GM23248 (cell line): ENCODE results near the gene GCH1. TPM values are rescaled to one million over a fixed set of nuclear protein-coding genes. Genes with fewer than 3 reads are reported as not detected.

Source experiments
- DNase-seq: peaks from one replicate; pipeline ENCODE4 v3.0.0-alpha.2; 2015
- H2AFZ ChIP-seq: fragments of 200-600 bp; sonication (generic); 2 replicates; pipeline ENCODE4 v1.6.1; 2016; ENCODE audit warnings: antibody characterized with exemption
- H3F3A ChIP-seq: fragments of 200-600 bp; sonication (generic); 2 replicates; pipeline ENCODE4 v1.6.1; 2016; ENCODE audit warnings: mild to moderate bottlenecking, antibody characterized with exemption, mixed run types; ENCODE audit not compliant: insufficient read depth
- H3K27ac ChIP-seq: fragments of 200-600 bp; sonication (generic); 2 replicates; pipeline ENCODE4 v1.5.1; 2016; ENCODE audit warnings: mild to moderate bottlenecking
- H3K27me3 ChIP-seq: fragments of 200-600 bp; sonication (generic); replicated peaks from 2 replicates; pipeline ENCODE4 v1.6.1; 2016; ENCODE audit warnings: mild to moderate bottlenecking; ENCODE audit not compliant: insufficient read depth
- H3K36me3 ChIP-seq: fragments of 200-600 bp; sonication (generic); 2 replicates; pipeline ENCODE4 v1.6.1; 2016; ENCODE audit warnings: low read depth, mild to moderate bottlenecking
- H3K4me1 ChIP-seq: fragments of 200-600 bp; sonication (generic); 2 replicates; pipeline ENCODE4 v1.6.1; 2016; ENCODE audit warnings: mild to moderate bottlenecking; ENCODE audit not compliant: insufficient read depth
- H3K4me2 ChIP-seq: fragments of 200-600 bp; sonication (generic); one replicate; pipeline ENCODE4 v1.6.1; 2016; ENCODE audit warnings: mild to moderate bottlenecking; ENCODE audit not compliant: unreplicated experiment
- H3K4me3 ChIP-seq: fragments of 200-600 bp; sonication (generic); 2 replicates; pipeline ENCODE4 v1.5.1; 2016; ENCODE audit warnings: mild to moderate bottlenecking
- H3K79me2 ChIP-seq: fragments of 200-600 bp; sonication (generic); 2 replicates; pipeline ENCODE4 v1.6.1; 2016; ENCODE audit warnings: mild to moderate bottlenecking; ENCODE audit not compliant: insufficient read depth
- H3K9ac ChIP-seq: fragments of 200-600 bp; sonication (generic); 2 replicates; pipeline ENCODE4 v1.6.1; 2016; ENCODE audit warnings: mild to moderate bottlenecking
- H3K9me2 ChIP-seq: fragments of 200-600 bp; sonication (generic); 2 replicates; pipeline ENCODE4 v1.6.1; 2016; ENCODE audit warnings: mixed run types, mild to moderate bottlenecking, moderate library complexity; ENCODE audit not compliant: insufficient read depth
- H3K9me3 ChIP-seq: fragments of 200-600 bp; sonication (generic); one replicate; pipeline ENCODE4 v1.6.1; 2017; ENCODE audit warnings: low read depth
- H4K20me1 ChIP-seq: fragments of 200-600 bp; sonication (generic); 2 replicates; pipeline ENCODE4 v1.6.0; 2016; ENCODE audit not compliant: insufficient read depth
- EZH2 ChIP-seq: fragments of 200-600 bp; sonication (generic); IDR thresholded peaks from 2 replicates; pipeline ENCODE4 v1.6.1; 2018; ENCODE audit warnings: antibody characterized with exemption, mild to moderate bottlenecking; ENCODE audit not compliant: insufficient read depth, poor library complexity, severe bottlenecking
- EZH2phosphoT487 ChIP-seq: fragments of 200-600 bp; sonication (generic); IDR thresholded peaks from 2 replicates; pipeline ENCODE4 v1.6.1; 2018; ENCODE audit warnings: antibody characterized with exemption, moderate library complexity, mild to moderate bottlenecking, low read depth; ENCODE audit not compliant: insufficient read depth
- WGBS, 2 experiments: methylation state at CpG; one replicate each; pipeline ENCODE4 v1.1.6; 2015 to 2017; ENCODE audit warnings: low lambda C conversion rate in 2 of 2, low coverage in 1 of 2; ENCODE audit errors: missing lambda C conversion rate in 2 of 2; 5-methylcytosine and 5-hydroxymethylcytosine counted together
- in situ Hi-C: fragments of 300-500 bp; cut with MboI; formaldehyde crosslinking; loops from 2 replicates; pipeline ENCODE4 v1.15.0; 2020
- polyA plus RNA-seq: library from polyadenylated mRNA; unstranded; fragments of >200 nt; fragmentation: Nextera tagmentation; extraction: Ambion mirVana; gene quantifications from 2 replicates; pipeline ENCODE4 v1.2.1, GENCODE V29; 2016
- total RNA-seq: library from RNA; depleted of rRNA; stranded (reverse); fragments of >200 nt; shearing (Covaris generic); gene quantifications from 2 replicates; pipeline ENCODE4 v1.2.3, GENCODE V29; 2014

GCH1 gene
- total and polyA plus RNA-seq, 2 experiments from 2014 or later: 3.9 to 4.2 TPM

- H3K27me3 ChIP-seq: no peaks in the 10 kb centered on the region
- WGBS, 2 experiments: 54 to 60% methylated on average over 3 of the region's 3 CpGs
- no peaks in the 10 kb centered on the region for H3F3A ChIP-seq
- H3K4me2 ChIP-seq: no peak overlapping the region
- no peak for TF ChIP-seq EZH2phosphoT487
- TF ChIP-seq EZH2: no peak
- no peak overlapping the region for H3K27ac ChIP-seq
- in situ Hi-C loops: no loop called here
- no peaks in the 10 kb centered on the region for H3K9me2 ChIP-seq
- no peaks in the 10 kb centered on the region for H3K79me2 ChIP-seq
- no peaks in the 10 kb centered on the region for H3K36me3 ChIP-seq
- H3K9me3 ChIP-seq: no peaks in the 10 kb centered on the region
- H3K4me1 ChIP-seq: no peaks in the 10 kb centered on the region
- no peak for DNase-seq
- H4K20me1 ChIP-seq: no peaks in the 10 kb centered on the region
- no peak overlapping the region for H2AFZ ChIP-seq
- no peak overlapping the region for H3K9ac ChIP-seq
- no peak overlapping the region for H3K4me3 ChIP-seq
Observed at GRCh38 chr14:54922598-54922997, 20.0 kb upstream of the GCH1 start.

- no peak overlapping the region for H3K9ac ChIP-seq
- H3K4me1 ChIP-seq: no peaks in the 10 kb centered on the region
- H3K79me2 ChIP-seq: no peaks in the 10 kb centered on the region
- H3K27ac ChIP-seq: no peak overlapping the region
- no peaks in the 10 kb centered on the region for H3F3A ChIP-seq
- TF ChIP-seq EZH2: no peak
- TF ChIP-seq EZH2phosphoT487: no peak
- no peaks in the 10 kb centered on the region for H3K27me3 ChIP-seq
- H3K4me2 ChIP-seq: no peak overlapping the region
- H3K4me3 ChIP-seq: no peak overlapping the region
- WGBS, 2 experiments: 89% methylated on average over 1 of the region's 1 CpG
- in situ Hi-C loops: no loop called here
- no peak overlapping the region for H2AFZ ChIP-seq
- no peaks in the 10 kb centered on the region for H3K9me2 ChIP-seq
- no peaks in the 10 kb centered on the region for H4K20me1 ChIP-seq
- no peaks in the 10 kb centered on the region for H3K9me3 ChIP-seq
- no peaks in the 10 kb centered on the region for H3K36me3 ChIP-seq
- DNase-seq: no peak
Observed at GRCh38 chr14:54920052-54920451, 17.4 kb upstream of the GCH1 start.

- no peak for DNase-seq
- H3K27ac ChIP-seq: no peak overlapping the region
- no peaks in the 10 kb centered on the region for H3K79me2 ChIP-seq
- in situ Hi-C loops: no loop called here
- no peaks in the 10 kb centered on the region for H4K20me1 ChIP-seq
- no peaks in the 10 kb centered on the region for H3K4me1 ChIP-seq
- no peaks in the 10 kb centered on the region for H3K9me2 ChIP-seq
- TF ChIP-seq EZH2phosphoT487 (no peak), EZH2 (no peak)
- H2AFZ ChIP-seq: no peak overlapping the region
- H3K27me3 ChIP-seq: no peaks in the 10 kb centered on the region
- no peaks in the 10 kb centered on the region for H3K36me3 ChIP-seq
- H3K9ac ChIP-seq: no peak overlapping the region
- H3K9me3 ChIP-seq: no peaks in the 10 kb centered on the region
- no peak overlapping the region for H3K4me3 ChIP-seq
- no peaks in the 10 kb centered on the region for H3F3A ChIP-seq
- no peak overlapping the region for H3K4me2 ChIP-seq
Observed at GRCh38 chr14:54919330-54919729, 16.7 kb upstream of the GCH1 start.

- no peaks in the 10 kb centered on the region for H4K20me1 ChIP-seq
- H3K4me1 ChIP-seq: no peaks in the 10 kb centered on the region
- H3K36me3 ChIP-seq: no peaks in the 10 kb centered on the region
- H2AFZ ChIP-seq: no peak overlapping the region
- H3K4me2 ChIP-seq: no peak overlapping the region
- no peak overlapping the region for H3K4me3 ChIP-seq
- H3K27ac ChIP-seq: no peak overlapping the region
- H3F3A ChIP-seq: no peaks in the 10 kb centered on the region
- no peaks in the 10 kb centered on the region for H3K9me3 ChIP-seq
- H3K9me2 ChIP-seq: no peaks in the 10 kb centered on the region
- in situ Hi-C loops: no loop called here
- H3K79me2 ChIP-seq: no peaks in the 10 kb centered on the region
- H3K27me3 ChIP-seq: no peaks in the 10 kb centered on the region
- DNase-seq: no peak
- WGBS, 2 experiments: 57 to 67% methylated on average over 5 of the region's 5 CpGs
- TF ChIP-seq EZH2: no peak
- TF ChIP-seq EZH2phosphoT487: no peak
- H3K9ac ChIP-seq: no peak overlapping the region
Observed at GRCh38 chr14:54918427-54918826, 15.8 kb upstream of the GCH1 start.

GRCh38 chr14:54916101-54916500 lies 13.5 kb upstream of the GCH1 start:
- H3K79me2 ChIP-seq: no peaks in the 10 kb centered on the region
- no peak overlapping the region for H2AFZ ChIP-seq
- DNase-seq: no peak
- TF ChIP-seq EZH2 (no peak), EZH2phosphoT487 (no peak)
- no peaks in the 10 kb centered on the region for H3K9me3 ChIP-seq
- WGBS, 2 experiments: 93 to 100% methylated on average over 1 of the region's 1 CpG
- in situ Hi-C loops: no loop called here
- no peak overlapping the region for H3K4me3 ChIP-seq
- H3F3A ChIP-seq: no peaks in the 10 kb centered on the region
- H3K27ac ChIP-seq: no peak overlapping the region
- H3K27me3 ChIP-seq: no peaks in the 10 kb centered on the region
- no peaks in the 10 kb centered on the region for H4K20me1 ChIP-seq
- H3K4me2 ChIP-seq: no peak overlapping the region
- no peaks in the 10 kb centered on the region for H3K36me3 ChIP-seq
- no peak overlapping the region for H3K9ac ChIP-seq
- no peaks in the 10 kb centered on the region for H3K4me1 ChIP-seq
- H3K9me2 ChIP-seq: no peaks in the 10 kb centered on the region
